Endometrium (tissue), 2 donors: ENCODE results near the gene ATOH8.

ENCODE experiments used
- FAIRE-seq: peaks from 2 replicates; lab custom pipeline; 2012; peaks lifted over from hg19 to GRCh38; lab: Jason Lieb, UNC
- donor health status: control.
- donor health status: control.

Gene ATOH8

DNA sequence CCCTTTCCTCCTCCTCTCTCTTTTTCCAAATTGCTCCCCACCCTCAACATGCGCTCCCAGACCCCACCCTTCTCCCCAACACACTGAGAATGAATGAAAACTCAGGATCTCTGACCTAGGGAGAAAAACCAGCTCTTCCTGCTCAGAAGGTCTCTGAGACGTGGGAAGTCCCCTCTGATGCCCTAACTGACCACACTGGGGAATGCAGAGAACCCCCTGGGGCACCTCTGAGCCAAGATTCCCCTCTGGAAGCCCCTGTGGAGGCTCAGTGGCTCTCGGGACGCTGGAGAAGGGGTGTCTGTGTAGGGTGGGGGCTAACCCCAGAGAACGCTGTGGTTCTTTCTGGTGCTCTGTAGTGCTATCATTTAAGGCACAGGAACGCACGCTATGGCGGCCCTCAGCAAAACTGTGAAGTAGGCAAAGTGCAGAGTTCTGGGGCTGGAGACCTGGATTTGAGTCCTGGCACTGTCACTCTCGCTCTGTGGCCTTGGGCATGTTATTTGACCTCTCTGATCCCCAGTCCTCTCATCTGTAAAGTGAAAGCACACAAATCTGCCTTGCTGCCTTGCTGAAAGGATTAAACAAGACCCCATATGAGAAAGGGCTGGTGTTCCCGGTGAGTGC, 17.1 kb downstream of the ATOH8 start:
- no peak for FAIRE-seq

DNA sequence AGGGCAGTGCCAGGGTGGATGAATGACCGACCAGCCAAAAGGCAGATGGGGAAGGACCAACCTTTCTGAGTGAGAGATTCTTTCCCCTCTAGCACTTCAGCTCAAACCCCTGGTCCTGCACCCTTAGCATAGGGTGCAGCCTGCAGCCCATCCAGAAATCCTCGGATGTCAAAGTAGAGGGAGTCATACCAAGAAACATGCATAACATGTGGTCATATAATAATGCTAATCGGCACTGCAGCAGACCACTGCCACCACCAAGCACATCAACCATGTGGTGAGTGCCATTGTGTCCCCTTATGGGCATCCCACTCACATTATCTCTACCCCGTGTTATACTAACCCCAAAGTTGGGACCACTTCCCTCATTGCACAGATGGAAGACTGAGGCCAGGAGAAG, 17.7 kb downstream of the ATOH8 start:
- FAIRE-seq = no peak

DNA sequence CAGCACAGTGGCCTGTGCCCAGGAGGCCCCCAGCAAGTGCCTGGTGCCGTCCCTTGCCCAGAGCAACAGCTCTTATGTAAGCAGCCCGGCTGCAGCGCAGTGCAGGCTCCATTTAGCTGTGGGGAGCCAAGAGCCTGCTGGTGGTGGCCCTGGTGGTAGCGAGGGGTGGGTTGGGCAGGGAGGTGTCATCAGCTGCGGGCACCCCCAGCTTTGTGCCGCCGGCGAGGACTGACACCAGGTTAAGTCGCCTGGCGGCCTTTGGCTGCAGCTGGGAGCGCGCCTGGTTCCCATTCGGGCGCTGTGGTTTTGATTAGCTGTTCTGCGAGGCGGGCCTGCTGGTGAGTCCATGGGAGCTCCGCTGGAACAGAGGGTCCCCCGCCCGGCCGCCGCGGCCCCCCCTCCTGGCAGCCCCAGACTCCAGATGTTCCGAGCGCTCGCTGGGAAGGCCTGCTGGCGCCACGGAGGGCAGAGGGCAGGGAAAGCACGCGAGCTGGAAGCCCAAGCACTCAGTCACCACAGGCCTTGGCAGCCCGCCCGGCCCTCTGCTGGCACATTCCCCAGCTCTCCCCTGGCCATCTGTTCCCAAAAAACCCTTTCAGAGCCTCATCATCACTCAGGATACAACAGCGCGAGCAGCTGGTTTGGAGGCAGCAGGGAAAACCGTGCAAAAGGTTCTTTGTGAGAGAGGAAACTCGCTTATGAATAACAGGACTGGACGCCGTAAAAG, 18.4 kb downstream of the ATOH8 start:
- peak; percentile 99 for FAIRE-seq

DNA sequence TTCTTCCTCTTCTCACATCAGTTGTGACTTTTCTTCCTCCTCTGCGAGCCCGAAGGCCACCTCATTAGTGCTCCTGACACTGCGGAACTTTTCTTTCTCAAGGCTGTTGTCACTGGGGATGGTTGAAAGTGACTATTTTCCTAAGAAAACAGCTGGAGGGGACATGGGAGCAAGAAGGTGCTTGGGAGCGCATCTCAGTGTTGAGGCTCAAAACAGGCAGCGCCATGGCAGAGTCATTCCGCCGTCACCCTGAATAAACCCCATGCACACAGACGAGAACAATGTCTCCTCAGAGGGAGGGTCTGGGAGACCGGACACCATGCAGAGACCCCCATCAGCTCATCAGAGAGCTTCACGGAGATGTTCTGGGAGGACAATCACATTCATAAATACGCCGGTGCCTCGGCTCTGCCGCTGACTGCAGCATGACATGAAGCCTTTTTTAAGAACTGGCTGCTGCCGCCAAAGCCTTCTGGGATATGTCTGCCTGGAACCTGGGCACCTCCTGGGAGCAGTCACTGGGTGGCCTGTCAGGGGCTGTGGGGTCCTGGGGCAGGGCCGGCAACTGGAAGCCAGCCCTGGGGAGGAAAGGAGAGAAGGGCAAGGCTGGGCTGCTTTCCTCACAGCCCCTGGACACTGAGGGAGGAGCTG, 19.2 kb downstream of the ATOH8 start:
- no peak for FAIRE-seq

DNA sequence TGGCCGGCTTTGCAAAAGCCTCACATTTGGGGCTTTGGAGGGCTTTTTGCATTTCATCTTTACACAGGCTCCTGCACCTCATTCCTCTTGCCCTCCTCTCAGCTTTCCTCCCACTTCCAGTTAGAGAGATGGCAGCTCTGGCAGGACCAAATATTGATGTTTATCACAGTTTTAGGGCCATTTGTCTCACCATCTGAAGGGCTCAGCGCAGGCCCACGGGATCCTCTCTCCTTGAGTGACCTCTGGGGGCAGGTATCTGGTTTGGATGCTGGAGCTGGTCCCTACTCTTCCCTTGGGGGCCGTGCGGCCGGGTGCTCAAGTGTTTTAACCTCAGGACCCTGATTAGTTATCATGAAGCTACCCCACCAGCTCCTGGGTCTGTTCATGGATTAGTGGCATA, 19.9 kb downstream of the ATOH8 start:
- no peak for FAIRE-seq

DNA sequence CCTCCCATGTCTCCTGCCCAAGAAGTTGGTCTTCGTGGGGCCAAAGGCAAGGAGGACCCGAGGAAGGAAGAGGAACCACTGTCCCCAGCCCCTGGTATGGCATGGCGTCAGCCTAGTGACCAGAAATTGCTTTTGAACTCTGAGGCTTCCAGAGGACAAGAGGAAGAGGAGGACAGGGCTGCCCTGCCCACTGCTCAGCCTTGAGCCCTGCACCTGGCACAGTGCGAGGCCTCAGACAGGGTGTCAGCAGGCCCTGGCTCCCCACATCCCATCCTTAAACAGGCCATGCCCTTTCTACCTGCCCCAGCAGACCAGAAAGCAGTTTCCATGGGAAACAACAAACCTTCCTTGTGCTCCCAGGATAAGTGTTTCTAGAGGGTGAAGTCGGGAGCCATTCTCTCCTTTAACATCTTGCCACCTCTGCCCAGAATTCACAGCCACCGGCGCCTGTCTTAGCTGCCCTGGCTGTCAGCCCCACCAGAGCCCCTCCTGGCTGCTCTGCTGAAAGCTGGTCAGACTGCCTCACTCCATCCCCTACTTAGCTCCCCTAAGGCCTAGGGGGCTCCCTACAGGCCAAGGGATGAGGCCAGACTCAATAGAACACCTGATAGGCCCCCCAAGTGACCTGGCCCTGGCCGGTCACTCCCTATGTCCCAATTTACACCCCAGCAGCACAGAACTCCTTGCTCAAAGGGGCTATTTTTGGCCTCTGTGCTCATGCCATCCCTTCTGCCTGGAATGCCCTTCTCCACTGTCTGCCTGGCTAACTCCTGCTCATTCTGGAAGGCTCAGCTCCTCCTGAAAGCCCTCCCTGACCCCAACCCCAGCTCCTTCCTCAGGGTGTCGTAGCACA, 20.6 kb downstream of the ATOH8 start:
- FAIRE-seq = no peak

DNA sequence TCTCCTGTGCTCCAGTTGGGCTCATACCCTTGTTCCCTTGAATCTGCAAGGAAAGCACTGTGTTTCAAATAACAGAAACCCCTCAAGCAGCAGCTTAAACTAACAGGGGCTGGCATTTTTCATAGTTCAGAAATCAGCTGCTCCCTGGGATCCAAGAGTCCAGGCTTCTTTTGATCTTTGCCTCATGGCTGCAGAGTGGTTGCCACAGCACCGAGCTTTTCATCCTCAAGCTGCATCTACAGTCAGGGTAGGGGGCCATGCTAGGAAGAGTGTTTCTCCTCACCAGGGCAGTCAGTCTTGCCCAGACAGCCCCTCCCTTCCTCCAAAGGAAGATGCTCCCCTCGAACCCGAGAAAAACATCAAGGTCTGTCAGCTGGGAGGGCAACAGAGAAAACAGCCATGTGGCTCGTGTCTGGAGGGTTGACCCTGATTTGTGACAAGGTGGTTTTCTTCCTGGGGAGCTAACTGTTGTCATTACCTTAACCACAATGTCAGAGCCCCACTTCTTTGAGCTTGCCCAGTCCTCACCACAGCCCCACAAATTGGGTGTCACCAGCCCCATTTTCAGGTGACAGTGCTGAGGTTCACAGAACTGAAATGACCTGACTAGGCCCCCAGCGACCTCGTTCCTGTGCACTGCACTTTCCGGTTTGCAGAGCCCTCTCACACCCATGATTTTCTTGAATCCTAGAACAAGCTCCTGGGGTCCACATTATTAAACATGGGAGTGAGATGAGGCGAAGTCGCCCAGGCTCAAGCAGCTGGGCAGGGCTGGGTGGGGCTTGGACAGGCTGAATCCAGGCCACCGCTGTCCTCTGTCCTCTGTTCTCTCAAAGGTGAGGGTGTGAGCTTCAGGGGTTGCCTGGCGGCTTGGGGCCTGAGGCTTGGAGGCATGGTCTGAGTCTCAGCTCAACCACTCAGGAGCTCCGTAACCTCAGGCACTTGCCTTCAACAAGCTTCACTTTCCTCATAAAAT, 21.9 kb downstream of the ATOH8 start:
- no peak for FAIRE-seq

DNA sequence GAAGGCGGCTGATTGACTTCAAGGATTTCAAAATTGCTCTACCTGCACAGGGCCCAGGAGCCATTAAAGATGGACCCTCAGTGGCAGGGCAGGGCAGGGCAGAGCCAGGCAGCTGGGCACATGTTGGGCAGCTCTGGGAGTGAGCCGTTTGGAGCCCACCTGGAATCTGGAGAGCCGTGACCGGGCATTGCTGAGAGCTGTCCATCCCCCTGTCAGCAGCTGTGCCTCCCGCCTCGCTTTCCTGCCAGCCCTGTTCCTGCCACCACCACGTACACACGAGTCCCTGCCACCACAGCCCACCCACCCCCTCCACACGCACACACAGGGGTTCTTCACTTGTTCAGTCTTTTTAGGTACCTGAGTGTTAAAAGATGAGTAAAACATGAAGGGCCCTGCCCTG, 22.9 kb downstream of the ATOH8 start:
- no peak for FAIRE-seq

DNA sequence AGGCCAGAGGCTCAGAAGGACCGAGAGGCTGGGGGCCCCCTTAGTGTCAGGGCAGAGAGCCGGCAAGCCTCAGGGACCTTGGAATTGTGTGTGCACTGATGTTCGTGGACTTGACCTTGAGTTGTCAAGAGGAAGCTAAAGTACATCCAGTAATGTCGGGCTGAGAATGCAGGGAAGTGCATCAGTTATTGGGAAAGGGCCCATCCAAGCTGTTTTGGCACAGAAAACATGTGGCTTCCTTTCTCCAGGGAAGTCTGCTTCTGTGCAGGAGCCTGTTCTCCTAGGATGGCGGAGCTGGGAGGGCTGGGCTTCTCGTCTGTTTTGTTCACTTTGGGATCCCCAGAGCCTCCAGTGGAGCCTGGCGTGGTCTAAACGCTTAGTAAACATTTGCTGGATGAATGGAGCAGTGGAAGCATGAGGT, 23.7 kb downstream of the ATOH8 start:
- no peak for FAIRE-seq

DNA sequence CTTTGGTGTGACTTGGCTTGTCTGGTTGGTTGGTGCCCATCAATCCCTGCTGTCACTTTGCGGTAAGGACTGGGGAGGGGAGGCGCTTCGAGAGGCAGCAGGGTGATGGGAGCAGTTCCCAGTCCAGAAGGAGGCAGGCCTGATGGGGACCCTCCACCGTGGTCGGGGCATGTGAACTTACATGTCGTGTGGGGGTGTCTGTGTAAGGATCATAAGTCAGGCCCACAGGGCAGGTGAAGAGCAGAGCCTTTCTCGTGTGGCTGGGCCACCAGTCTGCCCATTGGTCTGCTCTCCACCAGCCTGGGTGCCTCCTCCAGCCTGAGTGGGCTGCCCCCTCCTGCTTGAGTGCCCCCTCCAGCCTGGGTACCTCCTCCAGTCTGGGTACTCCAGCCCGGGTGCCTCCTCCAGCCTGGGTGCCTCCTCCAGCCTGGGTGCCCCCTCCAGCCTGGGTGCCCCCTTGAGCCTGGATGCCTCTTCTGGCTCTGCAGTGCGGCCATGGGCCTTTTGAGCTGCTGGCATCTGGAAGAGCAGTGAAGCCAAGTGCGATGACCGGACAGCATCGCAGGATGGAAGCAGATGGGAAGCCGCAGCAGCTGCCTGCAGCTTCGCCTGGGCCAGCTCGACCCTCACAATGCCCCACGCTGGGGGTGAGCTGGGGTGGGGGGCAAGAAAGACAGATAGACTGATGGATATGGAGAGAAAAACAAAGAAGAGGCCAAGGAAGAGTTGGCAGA, 25.0 kb downstream of the ATOH8 start:
- FAIRE-seq = no peak

DNA sequence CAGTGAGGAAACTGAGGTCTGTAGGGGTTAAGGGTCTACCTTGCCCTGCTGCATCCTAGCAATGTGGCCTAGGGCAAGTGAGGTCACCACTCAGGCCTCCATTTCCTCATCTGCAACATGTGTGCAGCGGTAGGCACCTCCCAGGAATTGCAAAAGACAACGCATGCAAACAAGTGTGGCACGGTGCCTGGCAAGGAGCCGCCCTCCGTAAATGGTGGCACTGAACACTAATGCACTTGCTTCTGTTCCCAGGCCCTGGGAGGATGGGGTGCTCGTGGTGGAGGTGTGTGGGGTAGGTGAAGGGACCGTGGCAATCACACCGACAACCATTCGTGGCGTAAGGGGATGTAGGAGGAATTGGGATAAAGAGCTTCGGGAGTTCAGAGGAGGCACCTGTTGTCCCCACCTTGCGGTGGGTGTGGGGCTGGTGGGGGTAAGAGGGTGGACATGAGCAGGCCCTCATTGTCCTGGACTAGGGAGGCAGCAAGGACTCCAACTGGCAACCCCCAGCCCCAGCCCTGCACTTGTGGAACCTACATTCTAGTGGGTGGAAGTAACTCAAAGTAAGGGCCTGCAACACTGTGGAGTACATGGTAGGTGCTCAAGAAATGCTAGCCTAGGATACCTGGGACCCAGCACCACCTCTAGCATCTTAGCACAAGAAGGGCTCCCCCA, 26.0 kb downstream of the ATOH8 start:
- no peak for FAIRE-seq

DNA sequence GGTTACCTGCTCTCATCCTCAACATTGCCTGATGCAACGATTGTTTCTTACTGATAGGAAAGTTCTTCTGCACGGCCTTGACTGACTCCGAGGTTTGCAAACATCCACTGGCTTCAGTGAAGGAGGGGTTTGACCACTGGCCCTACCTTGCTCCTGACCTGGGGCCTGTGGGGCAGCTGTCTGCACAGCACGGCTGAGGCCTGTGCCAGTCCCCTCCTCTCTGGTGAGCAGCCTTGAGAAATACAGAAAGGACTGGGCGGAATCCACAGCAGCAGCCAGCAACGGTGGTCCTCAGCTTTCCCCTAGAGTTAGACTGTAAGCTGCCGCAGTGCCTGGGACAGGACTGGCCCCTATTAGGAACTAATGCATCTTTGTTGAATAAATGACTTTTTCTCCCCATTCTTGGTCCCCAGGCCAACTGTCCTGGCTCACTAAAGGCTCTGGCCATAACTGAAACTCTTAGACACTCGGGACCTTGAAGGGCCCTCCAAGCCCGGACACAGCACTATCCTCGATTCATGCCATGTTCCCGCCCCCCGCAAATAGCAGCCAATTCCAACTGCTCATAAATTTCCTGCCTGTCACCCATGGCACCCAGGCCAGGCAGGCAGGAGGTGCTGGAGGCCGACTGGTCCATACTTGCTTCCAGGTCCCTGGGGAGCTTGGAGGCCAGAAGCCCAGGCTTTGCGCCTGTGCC, 26.7 kb downstream of the ATOH8 start:
- no peak for FAIRE-seq

DNA sequence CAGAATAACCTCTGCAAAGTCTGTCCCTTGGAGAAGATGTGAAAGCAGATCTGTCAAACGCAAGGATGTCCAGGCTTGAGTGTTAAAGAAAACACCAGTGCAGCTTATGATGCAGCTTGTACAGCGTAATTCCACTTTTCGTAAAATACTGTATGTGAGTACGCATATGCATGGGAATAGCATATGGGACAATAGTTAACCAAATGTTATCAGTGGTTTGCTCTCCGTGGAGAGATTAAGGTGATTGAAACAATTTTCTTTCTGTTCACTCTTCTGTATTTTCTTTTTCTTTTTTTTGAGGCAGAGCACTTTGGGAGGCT, 27.2 kb downstream of the ATOH8 start:
- no peak for FAIRE-seq

DNA sequence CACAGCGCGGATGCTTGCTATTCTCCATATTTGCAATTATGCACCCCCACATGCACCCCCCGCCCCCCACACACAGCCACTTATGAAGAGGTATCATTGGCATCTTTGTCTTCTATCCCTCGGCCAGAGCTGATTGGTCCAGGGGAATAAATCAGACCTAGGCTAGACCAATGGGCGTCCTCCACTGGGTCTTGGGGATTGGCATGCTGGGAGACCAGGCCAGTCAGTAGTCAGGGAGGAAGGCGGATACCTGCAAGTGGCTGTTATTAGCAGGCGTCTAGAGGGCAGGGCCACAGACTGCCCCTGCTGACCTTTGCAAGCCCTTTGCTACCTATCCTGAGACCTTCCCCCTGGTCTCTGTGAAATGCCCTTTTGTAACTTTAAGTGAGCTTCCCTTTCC, 30.0 kb downstream of the ATOH8 start:
- FAIRE-seq = no peak

DNA sequence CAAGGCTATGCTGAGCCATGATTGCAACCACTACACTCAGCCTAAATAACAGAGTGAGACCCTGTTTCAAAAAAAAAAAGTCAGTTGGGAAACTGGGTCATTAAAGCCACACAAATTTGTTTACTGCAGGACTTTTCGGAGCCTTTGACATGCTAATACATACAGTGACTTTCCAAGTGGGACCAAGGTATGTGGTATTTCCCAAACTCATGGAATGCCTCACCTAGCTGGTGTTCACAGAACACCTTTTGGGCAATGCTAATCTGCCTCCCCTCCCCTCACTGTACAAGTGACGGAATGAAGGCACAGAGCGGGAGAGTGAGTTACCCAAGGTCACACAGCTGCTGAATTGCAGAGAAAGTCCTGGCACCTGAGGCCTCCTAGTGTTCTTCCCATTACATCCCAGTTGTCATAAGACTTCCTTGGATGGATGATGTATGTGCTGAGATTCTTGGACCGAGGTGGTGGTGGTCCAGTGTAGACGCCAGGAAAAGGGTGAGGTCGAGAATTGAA, 30.7 kb downstream of the ATOH8 start:
- FAIRE-seq = no peak

DNA sequence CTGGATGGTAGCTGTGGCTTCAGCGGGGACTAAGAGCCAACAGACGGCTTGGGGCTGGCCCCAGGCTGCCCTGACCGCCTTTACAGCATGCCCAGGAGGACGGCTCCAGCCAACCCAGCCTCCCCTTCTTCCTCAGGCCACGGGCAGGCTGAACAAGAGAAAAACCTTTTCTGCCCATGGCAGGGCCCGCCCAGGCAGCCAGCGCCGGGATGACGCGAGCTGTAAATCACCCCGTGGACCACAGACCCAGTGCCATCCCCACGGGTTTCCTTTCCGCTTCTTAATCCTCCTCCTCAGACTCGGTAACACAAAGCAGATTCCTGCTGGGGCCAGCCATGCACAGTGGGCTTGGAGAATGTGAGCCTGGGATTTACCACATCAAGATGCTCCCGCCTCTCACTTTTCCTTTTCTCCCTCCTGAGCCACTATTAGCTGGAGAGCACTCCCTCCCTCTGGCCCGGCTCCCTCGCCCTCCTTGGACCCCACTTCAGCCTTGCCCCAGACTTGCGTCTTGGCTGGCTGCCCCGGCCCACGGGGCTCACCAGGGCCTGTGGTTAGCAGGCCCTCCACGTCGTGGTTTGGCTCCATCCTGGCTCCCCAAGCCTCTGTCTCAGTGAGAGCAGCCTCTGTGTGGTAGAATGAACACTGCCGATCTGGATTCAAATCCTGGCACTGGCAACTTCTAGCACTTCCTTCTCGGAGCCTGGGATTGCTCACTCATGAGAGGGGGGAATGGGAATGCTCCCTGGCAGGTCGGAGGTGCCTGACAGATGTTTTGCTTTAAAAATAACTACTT, 31.4 kb downstream of the ATOH8 start:
- FAIRE-seq = no peak

DNA sequence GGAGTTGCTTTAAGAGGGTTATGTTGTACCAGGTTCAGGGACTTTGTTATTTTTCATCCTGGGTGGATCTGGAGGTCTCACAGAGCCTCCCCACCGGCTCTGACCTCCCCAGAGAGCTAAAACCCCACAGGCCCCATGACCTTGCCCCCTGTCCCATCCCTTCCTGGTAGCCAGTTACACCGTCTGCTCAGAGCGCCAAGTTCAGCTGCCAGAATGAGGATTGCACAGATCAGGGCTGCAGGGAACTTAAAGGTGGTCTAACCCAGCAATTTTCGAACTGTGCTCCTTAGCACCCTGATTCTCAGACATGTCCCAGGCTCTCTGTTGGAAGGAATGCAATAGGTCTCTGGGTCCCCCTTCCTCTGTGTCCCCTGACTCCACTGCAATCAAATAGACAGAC, 32.1 kb downstream of the ATOH8 start:
- FAIRE-seq = no peak

DNA sequence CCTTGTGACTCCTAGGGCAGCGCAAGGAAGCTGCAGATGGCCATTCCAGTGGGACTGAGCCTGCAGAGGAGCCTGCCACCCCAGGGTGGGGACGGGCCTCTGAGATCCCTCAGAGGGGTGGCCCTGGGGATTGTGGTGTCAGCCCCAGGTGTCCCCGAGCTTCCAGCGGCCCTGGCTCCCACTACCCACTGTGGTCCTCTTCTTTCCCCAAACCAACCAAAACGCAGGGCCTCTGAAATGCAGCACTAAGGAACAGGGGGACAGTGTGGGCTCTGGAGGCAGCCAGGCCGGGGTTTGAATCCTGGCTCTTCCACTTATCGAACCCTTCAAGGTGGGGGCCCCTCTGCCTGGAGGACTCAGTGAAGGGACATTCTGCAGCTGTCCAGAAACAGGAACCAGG, 32.7 kb downstream of the ATOH8 start:
- FAIRE-seq = no peak

DNA sequence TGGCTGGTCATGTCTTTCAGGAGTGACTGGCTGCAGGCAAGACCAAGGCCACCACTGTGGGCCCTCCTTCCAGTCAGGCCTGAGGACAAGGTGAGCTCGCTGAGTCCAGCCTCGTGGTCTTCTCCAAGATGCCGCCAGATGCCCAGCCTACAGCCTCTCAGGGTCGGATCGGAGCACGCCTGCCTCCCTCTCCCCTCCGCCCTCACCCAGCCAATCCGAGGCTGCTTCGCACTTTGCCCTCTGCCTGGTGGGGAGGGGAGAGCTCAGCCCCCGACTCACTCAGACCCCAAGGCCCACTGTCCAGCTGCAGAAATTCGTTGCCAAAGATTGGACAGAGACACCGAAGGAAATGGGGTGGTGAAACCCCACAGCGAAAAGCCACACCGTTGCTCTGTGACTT, 33.1 kb downstream of the ATOH8 start:
- FAIRE-seq = no peak
